ENCODE measurements around the gene BAZ1A. TPM values are rescaled to one million over a fixed set of nuclear protein-coding genes. Genes with fewer than 3 reads are reported as not detected.
"Not testable (repeated sequence)": the region's sequence is repeated elsewhere in the genome, so short reads cannot be mapped to it uniquely, and the experiment has no call there.

The BAZ1A gene
- total and polyA plus RNA-seq, 5 donors: 5.0 to 11.5 (median 6.8) TPM

- H3K4me1 ChIP-seq (ENCODE audit: control insufficient read depth, insufficient read depth, low read length): no peaks in the 10 kb centered on the region
- no peaks in the 10 kb centered on the region for H3K9me3 ChIP-seq (ENCODE audit: control insufficient read depth, low read length)
- DNase-seq (no peak), ATAC-seq (no peak)
- intact Hi-C loops (cut with DNase I): no loop called here
- H3K27me3 ChIP-seq (ENCODE audit: control insufficient read depth, insufficient read depth): no peaks in the 10 kb centered on the region
- 41% methylated on average over 2 of the region's 2 CpGs for WGBS
- no peak overlapping the region for H3K27ac ChIP-seq (ENCODE audit: low read length)
- no peak overlapping the region for H3K4me3 ChIP-seq (ENCODE audit: low read length)
Observed at GRCh38 chr14:34810028-34810427, 65.1 kb downstream of the BAZ1A start.

GRCh38 chr14:34806257-34806656 is 68.9 kb downstream of the BAZ1A start:
- no peak for DNase-seq
- 73% methylated on average over 3 of the region's 3 CpGs for WGBS
- no peaks in the 10 kb centered on the region for H3K4me1 ChIP-seq (ENCODE audit: control insufficient read depth, insufficient read depth, low read length)

DNA sequence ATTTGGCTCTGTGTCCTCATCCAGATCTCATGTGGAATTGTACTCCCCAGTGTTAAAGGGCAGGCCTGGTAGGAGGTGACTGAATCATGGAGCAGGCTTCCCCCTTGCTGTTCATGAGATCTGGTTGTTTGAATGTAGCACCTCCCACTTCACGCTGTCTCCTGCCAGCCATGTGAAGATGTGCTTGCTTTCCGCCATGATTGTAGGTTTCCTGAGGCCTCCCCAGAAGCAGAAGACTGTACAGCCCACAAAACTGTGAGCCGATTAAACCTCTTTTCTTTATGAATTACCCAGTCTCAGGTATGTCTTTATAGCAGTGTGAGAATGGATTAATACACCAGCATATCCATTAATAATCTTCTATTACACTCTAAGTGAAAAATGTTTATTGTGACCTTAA is 70.2 kb downstream of the BAZ1A start:
- WGBS: 98% methylated on average over 3 of the region's 3 CpGs
- H3K27ac ChIP-seq (ENCODE audit: low read length): no peak overlapping the region
- no peak overlapping the region for H3K4me3 ChIP-seq (ENCODE audit: low read length)
- intact Hi-C loops (cut with DNase I): no loop called here
- no peaks in the 10 kb centered on the region for H3K4me1 ChIP-seq (ENCODE audit: control insufficient read depth, insufficient read depth, low read length)
- no peaks in the 10 kb centered on the region for H3K27me3 ChIP-seq (ENCODE audit: control insufficient read depth, insufficient read depth)
- ATAC-seq (no peak), DNase-seq (no peak)
- no peaks in the 10 kb centered on the region for H3K9me3 ChIP-seq (ENCODE audit: control insufficient read depth, low read length)

More at GRCh38 chr14:34806257-34806656, 68.9 kb downstream of the BAZ1A start:
- Histone ChIP-seq H3K4me3 (ENCODE audit: low read length) (no peak overlapping the region), H3K9me3 (ENCODE audit: control insufficient read depth, low read length) (no peaks in the 10 kb centered on the region), H3K27ac (ENCODE audit: low read length) (no peak overlapping the region), H3K27me3 (ENCODE audit: control insufficient read depth, insufficient read depth) (no peaks in the 10 kb centered on the region)
- no peak for ATAC-seq
- intact Hi-C loops (cut with DNase I): no loop called here

- H3K9me3 ChIP-seq (ENCODE audit: control insufficient read depth, low read length); ATAC-seq; DNase-seq; H3K27me3 ChIP-seq (ENCODE audit: control insufficient read depth, insufficient read depth); H3K27ac ChIP-seq (ENCODE audit: low read length); intact Hi-C loops (cut with DNase I); H3K4me3 ChIP-seq (ENCODE audit: low read length); H3K4me1 ChIP-seq (ENCODE audit: control insufficient read depth, insufficient read depth, low read length): not testable (repeated sequence)
- 97% methylated on average over 2 of the region's 2 CpGs for WGBS
Observed at GRCh38 chr14:34798861-34799260, 76.3 kb downstream of the BAZ1A start.

- Histone ChIP-seq H3K27ac (ENCODE audit: low read length) (no peak overlapping the region), H3K27me3 (ENCODE audit: control insufficient read depth, insufficient read depth) (no peaks in the 10 kb centered on the region), H3K4me1 (ENCODE audit: control insufficient read depth, insufficient read depth, low read length) (no peaks in the 10 kb centered on the region), H3K4me3 (ENCODE audit: low read length) (no peak overlapping the region), H3K9me3 (ENCODE audit: control insufficient read depth, low read length) (no peaks in the 10 kb centered on the region)
- DNase-seq (no peak), ATAC-seq (no peak)
- intact Hi-C loops (cut with DNase I): no loop called here
- 98% methylated on average over 24 of the region's 24 CpGs for WGBS
Observed at GRCh38 chr14:34797747-34798583, 77.2 kb downstream of the BAZ1A start.

DNA sequence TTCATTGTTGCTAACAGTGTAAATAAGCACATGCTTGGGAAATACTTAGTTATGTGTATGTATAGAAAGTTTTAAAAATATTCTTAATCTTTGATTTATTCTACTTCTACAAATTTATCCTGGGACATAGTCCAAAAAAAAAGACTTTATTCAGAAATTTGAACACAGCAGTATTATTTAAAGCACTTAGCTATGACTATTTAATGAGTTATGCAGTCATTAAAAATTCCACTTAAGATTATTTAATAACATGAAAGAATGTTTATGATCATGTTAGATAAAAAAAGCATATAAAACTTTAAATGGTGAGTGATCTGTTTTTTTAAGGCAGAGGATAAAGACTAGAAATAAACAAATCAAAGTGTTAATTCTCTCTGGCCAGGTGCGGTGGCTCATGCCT is 78.3 kb downstream of the BAZ1A start:
- no peak for DNase-seq
- WGBS: 98% methylated on average over 1 of the region's 1 CpG
- no peak overlapping the region for H3K4me3 ChIP-seq (ENCODE audit: low read length)
- H3K27ac ChIP-seq (ENCODE audit: low read length): no peak overlapping the region
- ATAC-seq: no peak
- intact Hi-C loops (cut with DNase I): no loop called here
- H3K27me3 ChIP-seq (ENCODE audit: control insufficient read depth, insufficient read depth): no peaks in the 10 kb centered on the region
- H3K4me1 ChIP-seq (ENCODE audit: control insufficient read depth, insufficient read depth, low read length): no peaks in the 10 kb centered on the region
- H3K9me3 ChIP-seq (ENCODE audit: control insufficient read depth, low read length): no peaks in the 10 kb centered on the region

GRCh38 chr14:34794941-34795340 is 80.2 kb downstream of the BAZ1A start:
- Histone ChIP-seq H3K27ac (ENCODE audit: low read length) (no peak overlapping the region), H3K4me1 (ENCODE audit: control insufficient read depth, insufficient read depth, low read length) (no peaks in the 10 kb centered on the region), H3K9me3 (ENCODE audit: control insufficient read depth, low read length) (no peaks in the 10 kb centered on the region), H3K4me3 (ENCODE audit: low read length) (no peak overlapping the region), H3K27me3 (ENCODE audit: control insufficient read depth, insufficient read depth) (no peaks in the 10 kb centered on the region)
- DNase-seq: no peak
- intact Hi-C loops (cut with DNase I): no loop called here
- WGBS: 43% methylated on average over 1 of the region's 1 CpG
- ATAC-seq: no peak

GRCh38 chr14:34794217-34794616 is 80.9 kb downstream of the BAZ1A start:
- no peaks in the 10 kb centered on the region for H3K4me1 ChIP-seq (ENCODE audit: control insufficient read depth, insufficient read depth, low read length)
- H3K4me3 ChIP-seq (ENCODE audit: low read length): no peak overlapping the region
- WGBS: 81% methylated on average over 2 of the region's 2 CpGs
- no peak overlapping the region for H3K27ac ChIP-seq (ENCODE audit: low read length)
- H3K9me3 ChIP-seq (ENCODE audit: control insufficient read depth, low read length): no peaks in the 10 kb centered on the region
- intact Hi-C loops (cut with DNase I): no loop called here
- DNase-seq (no peak), ATAC-seq (no peak)
- H3K27me3 ChIP-seq (ENCODE audit: control insufficient read depth, insufficient read depth): no peaks in the 10 kb centered on the region

GRCh38 chr14:34792598-34792997 is 82.6 kb downstream of the BAZ1A start:
- no peak for ATAC-seq
- 92% methylated on average over 1 of the region's 1 CpG for WGBS
- Histone ChIP-seq H3K4me3 (ENCODE audit: low read length) (no peak overlapping the region), H3K4me1 (ENCODE audit: control insufficient read depth, insufficient read depth, low read length) (no peaks in the 10 kb centered on the region), H3K27me3 (ENCODE audit: control insufficient read depth, insufficient read depth) (no peaks in the 10 kb centered on the region), H3K27ac (ENCODE audit: low read length) (no peak overlapping the region), H3K9me3 (ENCODE audit: control insufficient read depth, low read length) (no peaks in the 10 kb centered on the region)
- no peak for DNase-seq
- intact Hi-C loops (cut with DNase I): no loop called here

DNA sequence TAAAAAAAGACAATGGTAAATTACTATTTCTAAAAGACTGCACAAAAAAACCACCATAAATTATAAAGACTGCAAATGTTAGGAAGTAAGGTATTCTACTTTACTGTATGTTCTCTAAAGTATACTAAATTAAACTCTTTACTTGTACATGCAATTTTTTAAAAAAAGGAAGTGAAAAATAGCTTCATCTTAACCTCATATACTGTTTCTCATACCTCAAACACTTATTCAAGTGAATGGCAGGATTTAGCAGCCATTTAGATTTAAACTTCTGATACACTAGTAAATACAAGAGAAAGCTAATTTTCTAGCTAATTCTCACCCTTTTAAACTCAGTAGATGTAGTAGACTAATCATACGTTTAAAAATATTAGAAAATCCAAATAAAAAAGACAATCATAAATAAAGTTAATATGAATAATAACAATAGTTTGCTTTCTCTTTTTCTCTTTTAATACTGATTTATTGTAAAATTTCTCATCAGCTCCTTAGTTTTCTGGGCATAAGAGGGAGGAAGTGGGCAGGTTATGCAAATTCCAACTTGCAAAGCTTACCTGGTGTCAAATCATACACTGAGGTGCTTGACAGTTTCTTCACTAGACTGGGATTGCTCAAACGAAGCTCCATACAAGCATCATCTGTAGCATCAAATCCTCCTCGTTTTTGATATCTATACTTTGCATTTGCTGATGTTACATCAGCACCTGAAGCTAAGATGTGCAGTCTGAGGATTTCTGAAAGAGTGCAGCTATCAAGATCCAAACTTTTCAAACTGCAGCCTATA is 89.7 kb downstream of the BAZ1A start:
- ATAC-seq: no peak
- no peaks in the 10 kb centered on the region for H3K4me1 ChIP-seq (ENCODE audit: control insufficient read depth, insufficient read depth, low read length)
- intact Hi-C loops (cut with DNase I): no loop called here

DNA sequence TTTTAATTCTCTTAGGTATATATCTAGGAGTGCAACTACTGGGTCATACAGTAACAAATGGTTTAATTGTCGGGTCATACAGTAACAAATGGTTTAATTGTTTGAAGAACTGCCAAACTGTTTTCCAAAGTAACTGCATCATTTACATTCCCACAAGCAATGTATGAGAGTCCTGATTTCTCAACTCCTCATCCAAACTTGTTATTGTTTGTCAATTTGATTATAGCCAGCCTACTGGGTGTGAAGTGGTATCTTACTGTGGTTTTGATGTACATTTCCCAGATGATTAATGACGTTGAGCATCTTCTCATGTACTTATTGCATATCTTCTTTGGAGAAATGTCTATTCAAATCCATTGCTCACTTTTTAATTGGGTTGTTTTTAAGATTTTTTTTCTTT is 93.1 kb downstream of the BAZ1A start:
- Histone ChIP-seq H3K9me3 (ENCODE audit: control insufficient read depth, low read length) (no peaks in the 10 kb centered on the region), H3K27me3 (ENCODE audit: control insufficient read depth, insufficient read depth) (no peaks in the 10 kb centered on the region), H3K4me1 (ENCODE audit: control insufficient read depth, insufficient read depth, low read length) (no peaks in the 10 kb centered on the region), H3K4me3 (ENCODE audit: low read length) (no peak overlapping the region), H3K27ac (ENCODE audit: low read length) (no peak overlapping the region)
- intact Hi-C loops (cut with DNase I): no loop called here
- DNase-seq (no peak), ATAC-seq (no peak)
- 94% methylated on average over 2 of the region's 2 CpGs for WGBS

More for the DNA sequence above, 89.7 kb downstream of the BAZ1A start:
- no peak for DNase-seq
- 75% methylated on average over 3 of the region's 3 CpGs for WGBS
- Histone ChIP-seq H3K4me3 (ENCODE audit: low read length) (no peak overlapping the region), H3K9me3 (ENCODE audit: control insufficient read depth, low read length) (no peaks in the 10 kb centered on the region), H3K27me3 (ENCODE audit: control insufficient read depth, insufficient read depth) (no peaks in the 10 kb centered on the region), H3K27ac (ENCODE audit: low read length) (no peak overlapping the region)
